ENCODE measurements around the gene PLXNB3.

PLXNB3 gene

DNA sequence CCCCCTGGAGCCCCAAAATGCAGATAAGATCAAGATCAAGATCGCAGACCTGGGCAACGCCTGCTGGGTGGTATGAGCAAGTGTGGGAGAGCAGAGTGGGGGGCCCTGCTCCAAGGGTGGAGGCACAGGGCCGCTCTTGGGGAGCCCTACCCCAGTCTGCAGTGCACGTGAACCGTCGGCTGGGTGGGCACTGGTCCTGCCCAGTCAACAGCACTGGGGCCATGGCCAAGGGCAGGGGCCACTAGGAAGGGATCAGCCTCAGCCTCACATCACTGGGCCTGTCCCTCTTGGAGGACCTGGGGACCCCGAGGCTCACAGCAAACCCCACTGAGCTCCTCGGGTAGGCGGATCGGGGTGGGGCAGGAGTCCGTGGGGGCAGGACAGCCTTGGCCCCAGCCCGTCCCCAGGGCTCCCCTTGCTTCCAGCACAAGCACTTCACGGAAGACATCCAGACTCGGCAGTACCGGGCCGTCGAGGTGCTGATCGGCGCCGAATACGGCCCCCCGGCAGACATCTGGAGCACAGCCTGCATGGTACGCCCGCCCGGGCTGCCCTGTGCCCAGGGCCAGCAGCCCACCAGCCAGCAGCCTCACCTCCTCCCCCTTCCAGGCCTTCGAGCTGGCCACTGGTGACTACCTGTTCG is 20.4 kb downstream of the PLXNB3 start:
- 98% methylated on average over 23 of the region's 27 CpGs for WGBS (ENCODE audit: insufficient coverage)
- POLR2A ChIA-PET: no interaction called here
- Histone ChIP-seq H3K27me3 (replicated peaks in 2 of 5; ENCODE audit: control insufficient read depth in 4 of 5, insufficient read depth in 5 of 5, low read length in 4 of 5) (peaks cover 0 to 14% (median 0%) of the 10 kb centered on the region in 5 experiments), H3K36me3 (ENCODE audit: control insufficient read depth in 4 of 4, insufficient read depth in 4 of 4, low read length in 3 of 4) (peaks cover 2 to 35% (median 17%) of the 10 kb centered on the region in 4 experiments), H3K4me3 (ENCODE audit: control insufficient read depth in 1 of 7, extremely low read depth in 1 of 7, insufficient read depth in 4 of 7, low read depth in 2 of 7, low read length in 6 of 7) (no peak overlapping the region), H3K4me1 (ENCODE audit: control extremely low read depth in 1 of 4, control insufficient read depth in 4 of 4, insufficient read depth in 4 of 4, low read length in 3 of 4) (peaks cover 0 to 12% (median 9%) of the 10 kb centered on the region in 4 experiments), H3K27ac (ENCODE audit: insufficient read depth in 1 of 2, low read depth in 1 of 2, low read length in 2 of 2, poor library complexity in 1 of 2, severe bottlenecking in 2 of 2) (no peak overlapping the region), H3K9me3 (ENCODE audit: control extremely low read depth in 1 of 5, control insufficient read depth in 4 of 5, insufficient read depth in 2 of 5, low read depth in 1 of 5, low read length in 4 of 5) (no peaks in the 10 kb centered on the region)
- no peak for DNase-seq
- CTCF ChIA-PET: no interaction called here

DNA sequence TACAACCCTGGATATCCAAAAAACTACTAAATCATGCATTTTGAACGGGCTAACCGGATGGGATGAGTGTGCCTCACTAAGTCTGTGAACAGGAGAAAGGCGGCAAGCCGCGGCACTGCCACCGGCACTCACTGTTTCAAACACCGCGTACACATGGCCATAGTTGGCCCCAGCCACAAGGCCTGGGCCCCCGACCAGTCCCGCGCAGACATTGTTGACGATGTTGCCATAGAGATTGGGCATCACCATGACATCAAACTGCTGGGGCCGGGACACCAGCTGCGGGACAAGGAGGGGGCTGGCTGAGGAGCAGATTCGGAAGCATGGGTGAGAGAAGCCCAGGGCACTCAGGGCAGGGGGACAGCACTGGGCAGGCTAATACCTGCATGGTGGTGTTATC is 22.6 kb downstream of the PLXNB3 start:
- Histone ChIP-seq H3K27ac (ENCODE audit: insufficient read depth in 1 of 2, low read depth in 1 of 2, low read length in 2 of 2, poor library complexity in 1 of 2, severe bottlenecking in 2 of 2) (no peak overlapping the region), H3K4me3 (ENCODE audit: control insufficient read depth in 1 of 7, extremely low read depth in 1 of 7, insufficient read depth in 4 of 7, low read depth in 2 of 7, low read length in 6 of 7) (no peak overlapping the region), H3K9me3 (ENCODE audit: control extremely low read depth in 1 of 5, control insufficient read depth in 4 of 5, insufficient read depth in 2 of 5, low read depth in 1 of 5, low read length in 4 of 5) (no peaks in the 10 kb centered on the region), H3K36me3 (ENCODE audit: control insufficient read depth in 4 of 4, insufficient read depth in 4 of 4, low read length in 3 of 4) (peaks cover 4 to 44% (median 24%) of the 10 kb centered on the region in 4 experiments), H3K27me3 (replicated peaks in 2 of 5; ENCODE audit: control insufficient read depth in 4 of 5, insufficient read depth in 5 of 5, low read length in 4 of 5) (peaks cover 0 to 14% (median 0%) of the 10 kb centered on the region in 5 experiments), H3K4me1 (ENCODE audit: control extremely low read depth in 1 of 4, control insufficient read depth in 4 of 4, insufficient read depth in 4 of 4, low read length in 3 of 4) (no peaks in the 10 kb centered on the region)
- CTCF ChIA-PET: no interaction called here
- WGBS (ENCODE audit: insufficient coverage): 94% methylated on average over 15 of the region's 15 CpGs
- DNase-seq: no peak
- POLR2A ChIA-PET: no interaction called here

DNA sequence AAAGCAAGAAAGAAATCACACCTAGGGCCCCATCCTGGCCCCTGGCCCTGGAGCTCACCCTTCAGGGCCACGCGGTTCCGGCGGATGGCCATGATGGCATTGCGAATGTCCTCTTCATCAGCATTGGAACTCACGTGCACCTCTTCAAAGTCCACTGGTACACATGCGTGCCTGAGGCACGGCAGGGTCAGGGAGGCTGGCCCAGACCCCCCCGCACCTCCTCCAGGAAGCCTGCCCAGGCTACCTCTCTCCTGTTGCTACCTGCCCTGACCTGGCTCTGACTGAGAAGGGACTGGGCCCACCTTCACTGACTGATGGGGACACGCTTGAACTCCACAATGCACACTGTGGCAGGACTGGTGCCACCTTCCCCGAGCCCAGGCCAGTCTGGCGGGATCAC is 25.6 kb downstream of the PLXNB3 start:
- H3K4me3 ChIP-seq (ENCODE audit: control insufficient read depth in 1 of 7, extremely low read depth in 1 of 7, insufficient read depth in 4 of 7, low read depth in 2 of 7, low read length in 6 of 7): no peak overlapping the region
- no peak for DNase-seq
- H3K36me3 ChIP-seq (ENCODE audit: control insufficient read depth in 4 of 4, insufficient read depth in 4 of 4, low read length in 3 of 4): peaks cover 4 to 41% (median 24%) of the 10 kb centered on the region in 4 experiments
- peaks cover 3 to 12% (median 8%) of the 10 kb centered on the region in 4 experiments for H3K4me1 ChIP-seq (ENCODE audit: control extremely low read depth in 1 of 4, control insufficient read depth in 4 of 4, insufficient read depth in 4 of 4, low read length in 3 of 4)
- CTCF ChIA-PET: interaction anchor here (1.2 to 1.4 kb wide), 2 partner anchors 15 to 27 kb away, joined by 3 read pairs; no protein-coding TSS in a partner anchor
- WGBS (ENCODE audit: insufficient coverage): 96% methylated on average over 12 of the region's 12 CpGs
- no peak overlapping the region for H3K27ac ChIP-seq (ENCODE audit: insufficient read depth in 1 of 2, low read depth in 1 of 2, low read length in 2 of 2, poor library complexity in 1 of 2, severe bottlenecking in 2 of 2)
- H3K9me3 ChIP-seq (ENCODE audit: control extremely low read depth in 1 of 5, control insufficient read depth in 4 of 5, insufficient read depth in 2 of 5, low read depth in 1 of 5, low read length in 4 of 5): peaks cover 0 to 10% (median 0%) of the 10 kb centered on the region in 5 experiments
- H3K27me3 ChIP-seq (replicated peaks in 2 of 5; ENCODE audit: control insufficient read depth in 4 of 5, insufficient read depth in 5 of 5, low read length in 4 of 5): peaks cover 0 to 14% (median 0%) of the 10 kb centered on the region in 5 experiments
- POLR2A ChIA-PET: no interaction called here

DNA sequence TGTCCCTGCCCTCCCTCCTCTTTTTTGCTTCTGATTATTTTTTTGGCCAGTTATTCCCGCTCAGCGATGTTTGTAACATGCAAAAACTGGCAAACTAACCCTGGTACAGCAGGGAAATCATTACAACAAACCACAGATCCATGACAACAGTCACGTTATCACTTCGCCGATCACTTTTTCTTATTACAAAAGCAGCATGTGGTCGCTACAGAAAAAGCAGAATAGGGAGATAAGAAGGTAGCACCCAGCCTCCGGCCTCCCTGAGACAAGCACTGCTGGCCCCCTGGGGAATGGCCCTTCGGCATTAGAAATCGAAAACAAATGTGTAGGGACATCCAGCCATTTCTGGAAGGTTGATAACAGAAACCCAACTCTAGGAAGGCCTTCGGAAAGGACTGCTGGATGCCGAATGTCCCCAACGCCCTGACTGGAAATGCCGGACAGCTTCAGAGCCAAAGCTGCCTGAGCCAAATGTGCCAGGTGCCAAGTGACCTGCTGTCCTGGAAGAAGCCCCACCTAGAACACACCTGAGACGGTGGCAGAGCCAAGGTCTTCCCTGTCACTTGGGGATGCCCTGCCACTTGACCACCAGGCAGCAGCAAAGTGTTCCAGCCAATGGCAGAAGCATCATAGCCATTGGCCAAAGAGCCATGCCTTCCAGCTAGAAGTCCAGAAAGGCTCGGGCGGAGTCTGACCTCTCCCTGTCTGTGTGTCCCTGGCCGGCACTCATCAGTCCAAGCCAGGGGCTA is 27.2 kb downstream of the PLXNB3 start:
- ChIA-PET CTCF (interaction anchor here (0.8 to 2.4 kb wide), 4 partner anchors 12 to 29 kb away, joined by 3 to 7 read pairs (median 4); no protein-coding TSS in a partner anchor), POLR2A (no interaction called here)
- Histone ChIP-seq H3K27me3 (replicated peaks in 2 of 5; ENCODE audit: control insufficient read depth in 4 of 5, insufficient read depth in 5 of 5, low read length in 4 of 5) (peaks cover 0 to 21% (median 0%) of the 10 kb centered on the region in 5 experiments), H3K9me3 (ENCODE audit: control extremely low read depth in 1 of 5, control insufficient read depth in 4 of 5, insufficient read depth in 2 of 5, low read depth in 1 of 5, low read length in 4 of 5) (peaks cover 0 to 14% (median 0%) of the 10 kb centered on the region in 5 experiments), H3K36me3 (ENCODE audit: control insufficient read depth in 4 of 4, insufficient read depth in 4 of 4, low read length in 3 of 4) (peaks cover 6 to 30% (median 20%) of the 10 kb centered on the region in 4 experiments), H3K4me1 (ENCODE audit: control extremely low read depth in 1 of 4, control insufficient read depth in 4 of 4, insufficient read depth in 4 of 4, low read length in 3 of 4) (peaks cover 3 to 27% (median 17%) of the 10 kb centered on the region in 4 experiments), H3K27ac (ENCODE audit: insufficient read depth in 1 of 2, low read depth in 1 of 2, low read length in 2 of 2, poor library complexity in 1 of 2, severe bottlenecking in 2 of 2) (no peak overlapping the region), H3K4me3 (ENCODE audit: control insufficient read depth in 1 of 7, extremely low read depth in 1 of 7, insufficient read depth in 4 of 7, low read depth in 2 of 7, low read length in 6 of 7) (no peak overlapping the region)
- no peak for DNase-seq
- WGBS (ENCODE audit: insufficient coverage): 92% methylated on average over 17 of the region's 17 CpGs

DNA sequence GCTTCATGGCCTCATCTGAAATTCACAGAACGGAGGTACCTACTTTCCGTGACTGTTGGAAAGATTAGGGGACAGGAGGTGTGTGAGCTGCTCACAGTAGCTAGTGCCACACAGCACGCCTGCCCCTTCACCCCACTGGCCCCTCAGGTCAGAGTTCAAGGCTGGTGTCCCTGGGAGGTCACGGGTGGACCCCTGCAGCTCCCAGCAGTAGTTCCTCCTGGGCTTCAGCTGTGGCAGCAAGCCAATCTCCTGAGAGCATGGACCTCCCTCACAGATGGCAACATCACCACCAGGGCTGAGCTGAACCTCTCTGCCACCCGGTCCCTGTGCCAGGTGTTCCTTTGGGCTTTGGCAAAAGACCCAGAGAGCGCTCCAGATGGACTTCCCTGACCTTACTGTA is 28.3 kb downstream of the PLXNB3 start:
- WGBS (ENCODE audit: insufficient coverage): 85% methylated on average over 6 of the region's 6 CpGs
- CTCF ChIA-PET: interaction anchor here (0.8 to 2.4 kb wide), 3 partner anchors 13 to 28 kb away, joined by 3 to 7 read pairs (median 3); partner anchors contain the start of gene PLXNB3
- H3K4me3 ChIP-seq (ENCODE audit: control insufficient read depth in 1 of 7, extremely low read depth in 1 of 7, insufficient read depth in 4 of 7, low read depth in 2 of 7, low read length in 6 of 7): no peak overlapping the region
- H3K4me1 ChIP-seq (ENCODE audit: control extremely low read depth in 1 of 4, control insufficient read depth in 4 of 4, insufficient read depth in 4 of 4, low read length in 3 of 4): peaks cover 3 to 27% (median 17%) of the 10 kb centered on the region in 4 experiments
- POLR2A ChIA-PET: no interaction called here
- H3K27me3 ChIP-seq (replicated peaks in 2 of 5; ENCODE audit: control insufficient read depth in 4 of 5, insufficient read depth in 5 of 5, low read length in 4 of 5): peaks cover 0 to 19% (median 0%) of the 10 kb centered on the region in 5 experiments
- no peak overlapping the region for H3K27ac ChIP-seq (ENCODE audit: insufficient read depth in 1 of 2, low read depth in 1 of 2, low read length in 2 of 2, poor library complexity in 1 of 2, severe bottlenecking in 2 of 2)
- peaks cover 0 to 20% (median 0%) of the 10 kb centered on the region in 5 experiments for H3K9me3 ChIP-seq (ENCODE audit: control extremely low read depth in 1 of 5, control insufficient read depth in 4 of 5, insufficient read depth in 2 of 5, low read depth in 1 of 5, low read length in 4 of 5)
- DNase-seq: no peak
- peaks cover 6 to 27% (median 17%) of the 10 kb centered on the region in 4 experiments for H3K36me3 ChIP-seq (ENCODE audit: control insufficient read depth in 4 of 4, insufficient read depth in 4 of 4, low read length in 3 of 4)

DNA sequence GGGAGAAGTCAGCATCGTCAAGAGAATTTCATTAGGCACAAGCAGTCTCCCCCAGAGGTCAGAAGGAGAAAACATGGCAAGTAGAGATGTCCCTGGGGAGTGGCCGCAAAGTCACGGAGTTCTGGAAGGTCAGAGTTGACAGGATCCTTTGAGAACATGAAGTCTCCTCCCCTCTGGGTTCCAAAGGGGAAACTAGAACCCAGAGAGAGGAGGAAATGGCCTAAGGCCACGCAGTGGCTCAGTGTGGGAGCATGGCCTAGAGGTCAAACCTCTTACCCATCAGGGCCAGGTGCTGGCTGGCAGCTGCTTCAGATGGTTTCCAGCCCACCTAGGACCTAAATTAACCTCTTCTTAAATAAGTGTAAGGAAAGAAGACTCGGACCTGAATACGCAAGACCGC is 29.2 kb downstream of the PLXNB3 start:
- CTCF ChIA-PET: interaction anchor here (2.4 kb wide), 1 partner anchor 14 kb away, joined by 7 read pairs; no protein-coding TSS in a partner anchor
- H3K27ac ChIP-seq (ENCODE audit: insufficient read depth in 1 of 2, low read depth in 1 of 2, low read length in 2 of 2, poor library complexity in 1 of 2, severe bottlenecking in 2 of 2): peak overlapping the region; percentile 85 to 91
- peaks cover 5 to 29% (median 17%) of the 10 kb centered on the region in 4 experiments for H3K36me3 ChIP-seq (ENCODE audit: control insufficient read depth in 4 of 4, insufficient read depth in 4 of 4, low read length in 3 of 4)
- POLR2A ChIA-PET: no interaction called here
- peaks cover 3 to 27% (median 17%) of the 10 kb centered on the region in 4 experiments for H3K4me1 ChIP-seq (ENCODE audit: control extremely low read depth in 1 of 4, control insufficient read depth in 4 of 4, insufficient read depth in 4 of 4, low read length in 3 of 4)
- 52% methylated on average over 7 of the region's 7 CpGs for WGBS (ENCODE audit: insufficient coverage)
- H3K4me3 ChIP-seq (ENCODE audit: control insufficient read depth in 1 of 7, extremely low read depth in 1 of 7, insufficient read depth in 4 of 7, low read depth in 2 of 7, low read length in 6 of 7): peak overlapping the region; percentile 72 to 86 (median 76)
- DNase-seq: no peak
- peaks cover 0 to 23% (median 0%) of the 10 kb centered on the region in 5 experiments for H3K9me3 ChIP-seq (ENCODE audit: control extremely low read depth in 1 of 5, control insufficient read depth in 4 of 5, insufficient read depth in 2 of 5, low read depth in 1 of 5, low read length in 4 of 5)
- H3K27me3 ChIP-seq (replicated peaks in 2 of 5; ENCODE audit: control insufficient read depth in 4 of 5, insufficient read depth in 5 of 5, low read length in 4 of 5): peaks cover 0 to 18% (median 0%) of the 10 kb centered on the region in 5 experiments

Measured in common myeloid progenitor, CD34-positive (primary cell).